IMR-90 (cell line): ENCODE data around the gene RNF166. TPM values are rescaled to one million over a fixed set of nuclear protein-coding genes. Genes with fewer than 3 reads are reported as not detected.

Experiments
- ATAC-seq: fragments of 200-7000 bp; cut with Tn5 transposase; 2 replicates; pipeline ENCODE4 v1.9.1; 2020; ENCODE audit warnings: low read depth, mild to moderate bottlenecking, moderate library complexity
- BruUV-seq: library from RNA; stranded (reverse); fragments of 400-500 nt; replicated peaks from 2 replicates; lab custom pipeline; 2021; lab: Mats Ljungman, UMichigan
- CTCF ChIA-PET: fragments of 300-600 bp; formaldehyde crosslinking; extraction: SDS; loops from one replicate; lab custom pipeline; 2021; ENCODE audit warnings: antibody characterized with exemption; lab: Yijun Ruan, JAX
- POLR2A ChIA-PET: fragments of 300-600 bp; sonication (Branson Sonifier 250); formaldehyde crosslinking; loops from one replicate; lab custom pipeline; 2022; ENCODE audit warnings: antibody characterized with exemption; ENCODE audit not compliant: unreplicated experiment; lab: Charles Lee
- DNase-seq: peaks from one replicate; pipeline ENCODE4 v3.0.0; 2013
- H2AFZ ChIP-seq: replicated peaks from 2 replicates; pipeline ENCODE3; 2013; ENCODE audit warnings: low read length, mild to moderate bottlenecking; ENCODE audit not compliant: poor library complexity
- H2AK5ac ChIP-seq: 2 replicates; pipeline ENCODE4 v1.6.1; 2013; ENCODE audit warnings: low read depth, low read length, inconsistent platforms
- H2AK9ac ChIP-seq: replicated peaks from 2 replicates; pipeline ENCODE3; 2013; ENCODE audit warnings: mild to moderate bottlenecking, low read depth, low read length, moderate library complexity; ENCODE audit not compliant: poor library complexity
- H2BK120ac ChIP-seq: 2 replicates; pipeline ENCODE4 v1.6.1; 2013; ENCODE audit warnings: low read depth, low read length, inconsistent platforms
- H2BK15ac ChIP-seq: 3 replicates; pipeline ENCODE4 v1.6.1; 2013; ENCODE audit warnings: low read depth, low read length, inconsistent platforms
- H2BK20ac ChIP-seq: 2 replicates; pipeline ENCODE4 v1.6.1; 2013; ENCODE audit warnings: low read depth, mild to moderate bottlenecking, inconsistent platforms, low read length, moderate library complexity
- H2BK5ac ChIP-seq: 2 replicates; pipeline ENCODE4 v1.6.1; 2013; ENCODE audit warnings: mild to moderate bottlenecking, low read depth, low read length, inconsistent platforms; ENCODE audit not compliant: poor library complexity, severe bottlenecking
- H3K14ac ChIP-seq: replicated peaks from 2 replicates; pipeline ENCODE4 v1.6.1; 2013; ENCODE audit warnings: low read depth, low read length, inconsistent platforms
- H3K18ac ChIP-seq: 2 replicates; pipeline ENCODE4 v1.6.1; 2013; ENCODE audit warnings: low read depth, low read length, control low read depth
- H3K23ac ChIP-seq: 2 replicates; pipeline ENCODE4 v1.6.1; 2013; ENCODE audit warnings: low read depth, low read length, inconsistent platforms
- H3K27ac ChIP-seq: 2 replicates; pipeline ENCODE4 v1.5.1; 2013; ENCODE audit warnings: mild to moderate bottlenecking, control low read depth, low read length; ENCODE audit not compliant: insufficient read depth
- H3K27me3 ChIP-seq: 2 replicates; pipeline ENCODE4 v1.6.1; 2013; ENCODE audit warnings: low read length; ENCODE audit not compliant: control insufficient read depth, insufficient read depth
- H3K36me3 ChIP-seq: 2 replicates; pipeline ENCODE4 v1.6.1; 2013; ENCODE audit warnings: low read length, mixed read lengths; ENCODE audit not compliant: control insufficient read depth, insufficient read depth
- H3K4ac ChIP-seq: 2 replicates; pipeline ENCODE4 v1.6.1; 2013; ENCODE audit warnings: low read depth, low read length, inconsistent platforms
- H3K4me1 ChIP-seq: 2 replicates; pipeline ENCODE4 v1.6.1; 2013; ENCODE audit warnings: low read length, mixed read lengths; ENCODE audit not compliant: control insufficient read depth, insufficient read depth
- H3K4me2 ChIP-seq: 2 replicates; pipeline ENCODE4 v1.6.1; 2013; ENCODE audit warnings: low read depth, mild to moderate bottlenecking, control low read depth, low read length, moderate library complexity
- H3K4me3 ChIP-seq: 2 replicates; pipeline ENCODE4 v1.5.1; 2013; ENCODE audit warnings: low read depth, mild to moderate bottlenecking, control low read depth, low read length, moderate library complexity; ENCODE audit not compliant: insufficient read depth
- H3K56ac ChIP-seq: 2 replicates; pipeline ENCODE4 v1.6.1; 2013; ENCODE audit warnings: low read length, inconsistent platforms; ENCODE audit not compliant: insufficient read depth; ENCODE audit errors: extremely low read depth
- H3K79me1 ChIP-seq, 2 experiments: 2 replicates each; pipeline ENCODE4 v1.6.1; 2013; ENCODE audit warnings: low read length in 2 of 2, inconsistent platforms in 1 of 2, low read depth in 1 of 2
- H3K9ac ChIP-seq: 2 replicates; pipeline ENCODE4 v1.6.1; 2013; ENCODE audit warnings: low read depth, low read length, control low read depth
- H3K9me1 ChIP-seq: 2 replicates; pipeline ENCODE4 v1.6.1; 2013; ENCODE audit warnings: low read length, inconsistent platforms; ENCODE audit not compliant: insufficient read depth
- H3K9me3 ChIP-seq: 2 replicates; pipeline ENCODE4 v1.6.1; 2013; ENCODE audit warnings: low read length; ENCODE audit not compliant: control insufficient read depth, insufficient read depth
- H4K20me1 ChIP-seq: 2 replicates; pipeline ENCODE4 v1.6.1; 2013; ENCODE audit warnings: low read length, inconsistent platforms; ENCODE audit not compliant: insufficient read depth
- H4K5ac ChIP-seq: 2 replicates; pipeline ENCODE4 v1.6.1; 2013; ENCODE audit warnings: mild to moderate bottlenecking, low read depth, low read length, control low read depth
- H4K8ac ChIP-seq, 2 experiments: 2 replicates each; pipeline ENCODE4 v1.6.1; 2013; ENCODE audit warnings: low read depth in 2 of 2, low read length in 2 of 2, control low read depth in 1 of 2, inconsistent platforms in 1 of 2
- H4K91ac ChIP-seq: 2 replicates; pipeline ENCODE4 v1.6.1; 2013; ENCODE audit warnings: low read depth, low read length, inconsistent platforms; ENCODE audit not compliant: insufficient read depth
- BHLHE40 ChIP-seq: fragments of 150-350 bp; IDR thresholded peaks from 2 replicates; pipeline ENCODE4 v1.6.1; 2016; ENCODE audit warnings: mild to moderate bottlenecking, low read depth, low read length
- MAFK ChIP-seq: IDR thresholded peaks from 2 replicates; pipeline ENCODE4 v1.6.1; 2012; ENCODE audit warnings: low read depth, low read length, improper control_type of control experiment
- WGBS, 2 experiments: methylation state at CpG; one replicate each; pipeline versions ENCODE4 v1.1.5 to v1.1.7; 2013; ENCODE audit warnings: missing lambda C conversion rate in 2 of 2; ENCODE audit not compliant: insufficient read length in 1 of 2; ENCODE audit errors: extremely low coverage in 2 of 2; 5-methylcytosine and 5-hydroxymethylcytosine counted together
- dilution Hi-C: fragments of 300-500 bp; cut with HindIII; formaldehyde crosslinking; loops from one replicate; pipeline ENCODE4 v1.14.3; 2018; ENCODE audit warnings: low sequenced_read_pairs; ENCODE audit not compliant: unreplicated experiment
- in situ Hi-C: fragments of 300-500 bp; cut with MboI; formaldehyde crosslinking; loops from 3 replicates; pipeline ENCODE4 v1.14.3; 2019; ENCODE audit warnings: low sequenced_read_pairs, inconsistent platforms, mixed read lengths
- intact Hi-C: fragments of 100-400 bp; cut with micrococcal nuclease; formaldehyde crosslinking; loops from 2 replicates; pipeline ENCODE4 v1.10.0; 2022
- polyA plus RNA-seq, 3 experiments: library from polyadenylated mRNA; depleted of rRNA; stranded (reverse); fragments of >200 nt; gene quantifications; 2 replicates each; pipeline ENCODE4 v1.2.3, GENCODE V29; 2012; ENCODE audit warnings: low replicate concordance in 1 of 3
- total RNA-seq: library from RNA; depleted of rRNA; stranded (reverse); fragments of >200 nt; gene quantifications from 2 replicates; pipeline ENCODE4 v1.2.3, GENCODE V29; 2012

The RNF166 gene
- total and polyA plus RNA-seq, 2 of the 4 experiments (the other 2 are of a cell fraction): 8.1 to 17.4 TPM

DNA sequence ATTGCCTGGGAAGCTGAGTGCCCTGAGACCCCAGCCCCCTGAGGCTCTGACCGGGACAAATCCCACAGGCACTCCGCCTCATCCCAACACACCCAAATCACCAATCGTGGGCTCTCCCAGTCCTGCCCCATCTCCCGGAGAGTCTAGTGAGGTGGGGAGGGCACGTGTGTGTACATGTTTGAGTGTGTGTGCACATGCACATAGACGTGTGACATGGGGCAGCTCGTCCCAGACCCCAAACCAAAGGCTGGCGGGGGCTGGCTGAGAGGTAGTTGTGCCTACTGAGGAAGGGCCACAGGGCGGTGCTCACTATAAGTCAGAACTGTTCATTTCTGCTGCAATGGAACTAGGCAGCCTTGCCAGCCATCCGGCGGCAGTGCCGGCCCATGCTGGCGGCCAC is 28.5 kb downstream of the RNF166 start:
- Histone ChIP-seq H2BK15ac (no peak overlapping the region), H2BK5ac (no peak overlapping the region), H3K23ac (no peak overlapping the region), H4K91ac (no peak overlapping the region), H2AK9ac (no peak overlapping the region), H3K14ac (no peak overlapping the region), H3K4me3 (no peak overlapping the region), H3K4me2 (no peak overlapping the region), H3K79me1 (no peaks in the 10 kb centered on the region), H3K4me1 (no peaks in the 10 kb centered on the region), H3K4ac (no peak overlapping the region), H2BK20ac (no peak overlapping the region), H3K27me3 (no peaks in the 10 kb centered on the region; the same call in 1 of the 2 replicates), H2AFZ (no peak overlapping the region), H4K8ac (no peak overlapping the region), H4K20me1 (0 out of 2 replicates have a peak, but pooled peaks cover 9% of the 10 kb centered on the region), H3K56ac (no peak overlapping the region), H3K9me3 (no peaks in the 10 kb centered on the region), H3K36me3 (peaks cover 7% of the 10 kb centered on the region; the same call in 1 of the 2 replicates), H3K18ac (no peak overlapping the region), H3K9ac (no peak overlapping the region), H2BK120ac (no peak overlapping the region), H3K27ac (no peak overlapping the region), H3K9me1 (no peaks in the 10 kb centered on the region), H4K5ac (no peak overlapping the region), H2AK5ac (no peak overlapping the region)
- no peak for TF ChIP-seq BHLHE40
- no peak for TF ChIP-seq MAFK
- ChIA-PET CTCF (interaction anchor here (0.6 kb wide), 1 partner anchor 214 kb away, joined by 3 read pairs; no protein-coding TSS in a partner anchor), POLR2A (no interaction called here)
- no peak for DNase-seq
- no TSS peak for BruUV-seq
- ATAC-seq: no peak
- intact Hi-C loops (no loop called here), dilution Hi-C loops (no loop called here), in situ Hi-C loops (no loop called here)
- WGBS, 2 experiments: 92% methylated on average over 7 of the region's 13 CpGs; no CpG with 5 or more reads in 1 of the 2 experiments
